Liver (tissue), 9 donors: ENCODE results near the gene MKRN3. TPM values are rescaled to one million over a fixed set of nuclear protein-coding genes. Genes with fewer than 3 reads are reported as not detected.

Source experiments
- DNase-seq: peaks from one replicate; pipeline ENCODE4 v3.0.0-alpha.2; 2017; ENCODE audit warnings: low spot score
- H3K27ac ChIP-seq, 2 donors: one replicate each; pipeline ENCODE4 v1.7.0; 2013; ENCODE audit warnings: inconsistent platforms in 2 of 2, low read length in 2 of 2, control low read depth in 1 of 2, low read depth in 1 of 2, mild to moderate bottlenecking in 1 of 2
- H3K27me3 ChIP-seq, 4 donors: one replicate each; pipeline versions ENCODE4 v1.6.1 to v1.7.0; 2013; ENCODE audit warnings: low read length in 3 of 4, inconsistent platforms in 1 of 4, mild to moderate bottlenecking in 1 of 4, moderate library complexity in 1 of 4; ENCODE audit not compliant: control insufficient read depth in 4 of 4, insufficient read depth in 4 of 4
- H3K36me3 ChIP-seq, 4 donors: one replicate each; pipeline versions ENCODE4 v1.6.1 to v1.7.0; 2013; ENCODE audit warnings: low read length in 3 of 4, mild to moderate bottlenecking in 3 of 4, low read depth in 1 of 4, moderate library complexity in 1 of 4; ENCODE audit not compliant: control insufficient read depth in 4 of 4, insufficient read depth in 3 of 4
- H3K4me1 ChIP-seq, 4 donors: one replicate each; pipeline versions ENCODE4 v1.6.1 to v1.7.0; 2013; ENCODE audit warnings: low read length in 3 of 4, mild to moderate bottlenecking in 3 of 4, moderate library complexity in 1 of 4; ENCODE audit not compliant: control insufficient read depth in 4 of 4, insufficient read depth in 4 of 4
- H3K4me3 ChIP-seq, 3 donors: one replicate each; pipeline versions ENCODE4 v1.6.1 to v1.7.0; 2013; ENCODE audit warnings: low read length in 3 of 3, control low read depth in 1 of 3, low read depth in 1 of 3, mild to moderate bottlenecking in 1 of 3
- H3K9ac ChIP-seq, 2 donors: one replicate each; pipeline ENCODE4 v1.7.0; 2013; ENCODE audit warnings: low read length in 2 of 2, mild to moderate bottlenecking in 2 of 2, moderate library complexity in 2 of 2, control low read depth in 1 of 2, low read depth in 1 of 2
- H3K9me3 ChIP-seq, 4 donors: one replicate each; pipeline versions ENCODE4 v1.6.1 to v1.7.0; 2013; ENCODE audit warnings: low read length in 3 of 4; ENCODE audit not compliant: control insufficient read depth in 4 of 4
- ATF3 ChIP-seq: IDR thresholded peaks from 2 replicates; pipeline ENCODE4 v1.6.1; 2016; ENCODE audit warnings: antibody characterized with exemption
- CTCF ChIP-seq: fragments of 150-350 bp; IDR thresholded peaks from 2 replicates; pipeline ENCODE4 v1.5.1; 2017; ENCODE audit warnings: improper control_type of control experiment, low read depth, low read length; ENCODE audit not compliant: missing input control
- EGR1 ChIP-seq, 2 donors: IDR thresholded peaks; 2 replicates each; pipeline ENCODE4 v1.6.1; 2016 to 2018; ENCODE audit warnings: antibody characterized with exemption in 2 of 2, low read depth in 2 of 2
- FOXA1 ChIP-seq: IDR thresholded peaks from 2 replicates; pipeline ENCODE4 v1.6.1; 2016; ENCODE audit warnings: antibody characterized with exemption
- FOXA2 ChIP-seq: IDR thresholded peaks from 2 replicates; pipeline ENCODE4 v1.6.1; 2016; ENCODE audit warnings: antibody characterized with exemption
- GABPA ChIP-seq, 2 donors: IDR thresholded peaks in 1 of 2; conservative IDR thresholded peaks in 1 of 2; 2 replicates each; pipeline ENCODE4 v1.6.1; 2016; ENCODE audit warnings: antibody characterized with exemption in 2 of 2, mild to moderate bottlenecking in 1 of 2, moderate library complexity in 1 of 2
- HNF4A ChIP-seq, 2 donors: conservative IDR thresholded peaks; 2 replicates each; pipeline ENCODE4 v1.6.1; 2016; ENCODE audit warnings: antibody characterized with exemption in 2 of 2, mild to moderate bottlenecking in 2 of 2
- HNF4G ChIP-seq: IDR thresholded peaks from 2 replicates; pipeline ENCODE4 v1.6.1; 2016; ENCODE audit warnings: antibody characterized with exemption
- JUND ChIP-seq, 2 donors: IDR thresholded peaks; 2 replicates each; pipeline ENCODE4 v1.6.1; 2016; ENCODE audit warnings: antibody characterized with exemption in 2 of 2
- MAX ChIP-seq: IDR thresholded peaks from 2 replicates; pipeline ENCODE4 v1.6.1; 2016; ENCODE audit warnings: antibody characterized with exemption
- NR2F2 ChIP-seq: IDR thresholded peaks from 2 replicates; pipeline ENCODE4 v1.6.1; 2016; ENCODE audit warnings: antibody characterized with exemption
- RAD21 ChIP-seq, 2 donors: IDR thresholded peaks; 2 replicates each; pipeline ENCODE4 v1.6.1; 2016; ENCODE audit warnings: antibody characterized with exemption in 2 of 2, mild to moderate bottlenecking in 2 of 2
- RXRA ChIP-seq, 2 donors: IDR thresholded peaks; 2 replicates each; pipeline ENCODE4 v1.6.1; 2017 to 2018; ENCODE audit warnings: antibody characterized with exemption in 2 of 2, mild to moderate bottlenecking in 1 of 2
- SP1 ChIP-seq: IDR thresholded peaks from 2 replicates; pipeline ENCODE4 v1.6.1; 2018; ENCODE audit warnings: antibody characterized with exemption, mild to moderate bottlenecking
- TAF1 ChIP-seq: conservative IDR thresholded peaks from 2 replicates; pipeline ENCODE4 v1.6.1; 2016; ENCODE audit warnings: antibody characterized with exemption, mild to moderate bottlenecking
- YY1 ChIP-seq: IDR thresholded peaks from 2 replicates; pipeline ENCODE4 v1.6.1; 2016; ENCODE audit warnings: antibody characterized with exemption, mild to moderate bottlenecking
- ZBTB33 ChIP-seq: IDR thresholded peaks from 2 replicates; pipeline ENCODE4 v1.6.1; 2016; ENCODE audit warnings: antibody characterized with exemption
- WGBS: extraction: QIAGEN DNeasy Blood & Tissue Kit; methylation state at CpG from one replicate; pipeline ENCODE4 v1.1.7; 2013; 5-methylcytosine and 5-hydroxymethylcytosine counted together
- polyA plus RNA-seq, 2 donors: library from polyadenylated mRNA; stranded (reverse) in 1 of 2; unstranded in 1 of 2; fragments of 200-250 nt in 1 of 2; fragments of >200 nt in 1 of 2; fragmentation: Nextera tagmentation in 1 of 2; extraction: Ambion mirVana in 1 of 2; gene quantifications; one replicate each; pipeline versions ENCODE4 v1.2.1 to v1.2.3, GENCODE V29; 2013 to 2015
- total RNA-seq, 2 donors: library from RNA; depleted of rRNA; stranded (reverse); fragments of >200 nt; gene quantifications; one replicate each; pipeline ENCODE4 v1.2.3, GENCODE V29; 2014
- donor health status: healthy.
- donor health status: healthy.
- donor health status: healthy.
- donor health status: healthy.
- donor health status: healthy.

MKRN3 gene
- total and polyA plus RNA-seq, 4 donors = 0.59 TPM; not detected in 3

- no peak overlapping the region for H3K9ac ChIP-seq
- WGBS = 81% methylated on average over 22 of the region's 22 CpGs
- H3K27ac ChIP-seq = no peak overlapping the region
- H3K4me1 ChIP-seq = no peaks in the 10 kb centered on the region
- peak overlapping the region in 1 of 3 donors; percentile 11 for H3K4me3 ChIP-seq
- peaks cover 0 to 6% (median 3%) of the 10 kb centered on the region in 4 donors for H3K27me3 ChIP-seq
- no peak for DNase-seq
- H3K36me3 ChIP-seq = no peaks in the 10 kb centered on the region
- TF ChIP-seq TAF1 = no peak
- TF ChIP-seq SP1 = no peak
- TF ChIP-seq ZBTB33 = no peak
- TF ChIP-seq YY1 = no peak
- TF ChIP-seq HNF4G = no peak
- no peak for TF ChIP-seq GABPA (IDR thresholded peaks at IDR 0.05 in 1 of 2, conservative IDR thresholded peaks at IDR 0.05 in 1 of 2)
- no peak for TF ChIP-seq NR2F2
- TF ChIP-seq CTCF = no peak
- TF ChIP-seq ATF3 = no peak
- TF ChIP-seq FOXA1 = no peak
- TF ChIP-seq HNF4A (conservative IDR thresholded peaks at IDR 0.05) = no peak
- TF ChIP-seq EGR1 (IDR thresholded peaks at IDR 0.05; ENCODE audit: low read depth in 2 of 2) = no peak
- TF ChIP-seq FOXA2 = no peak
- peaks cover 0 to 5% (median 2%) of the 10 kb centered on the region in 4 donors for H3K9me3 ChIP-seq
Measured at GRCh38 chr15:23566071-23566554, 639 bp downstream of the MKRN3 start.

GRCh38 chr15:23566651-23567050, 1.2 kb downstream of the MKRN3 start:
- H3K4me1 ChIP-seq = no peaks in the 10 kb centered on the region
- H3K9me3 ChIP-seq = peaks cover 0 to 5% (median 2%) of the 10 kb centered on the region in 4 donors
- no peak overlapping the region for H3K4me3 ChIP-seq
- H3K9ac ChIP-seq = no peak overlapping the region
- TF ChIP-seq ATF3 (no peak), MAX (no peak), TAF1 (no peak), YY1 (no peak), GABPA (IDR thresholded peaks at IDR 0.05 in 1 of 2, conservative IDR thresholded peaks at IDR 0.05 in 1 of 2) (no peak), ZBTB33 (no peak), JUND (IDR thresholded peaks at IDR 0.05) (no peak), RAD21 (IDR thresholded peaks at IDR 0.05) (no peak), SP1 (no peak), HNF4G (no peak), RXRA (IDR thresholded peaks at IDR 0.05) (no peak), EGR1 (IDR thresholded peaks at IDR 0.05; ENCODE audit: low read depth in 2 of 2) (no peak)
- no peak overlapping the region for H3K27ac ChIP-seq
- WGBS = 85% methylated on average over 8 of the region's 8 CpGs
- DNase-seq = no peak
- peaks cover 0 to 6% (median 3%) of the 10 kb centered on the region in 4 donors for H3K27me3 ChIP-seq
- H3K36me3 ChIP-seq = no peaks in the 10 kb centered on the region
